Ureter (tissue), 1 donor: ENCODE results near the gene MTA2. TPM values are rescaled to one million over a fixed set of nuclear protein-coding genes. Genes with fewer than 3 reads are reported as not detected.

Experiments used
- DNase-seq: peaks from one replicate; pipeline ENCODE4 v3.0.0-alpha.2; 2020; ENCODE audit warnings: low spot score
- total RNA-seq: library from RNA; stranded (reverse); gene quantifications from one replicate; pipeline ENCODE4 v1.2.4, GENCODE V29; 2023
- donor health status: DM: yes; HTN: yes; CAD: no.

MTA2 gene
- total RNA-seq, 1 donor from 2014 or later: 128 TPM

DNA sequence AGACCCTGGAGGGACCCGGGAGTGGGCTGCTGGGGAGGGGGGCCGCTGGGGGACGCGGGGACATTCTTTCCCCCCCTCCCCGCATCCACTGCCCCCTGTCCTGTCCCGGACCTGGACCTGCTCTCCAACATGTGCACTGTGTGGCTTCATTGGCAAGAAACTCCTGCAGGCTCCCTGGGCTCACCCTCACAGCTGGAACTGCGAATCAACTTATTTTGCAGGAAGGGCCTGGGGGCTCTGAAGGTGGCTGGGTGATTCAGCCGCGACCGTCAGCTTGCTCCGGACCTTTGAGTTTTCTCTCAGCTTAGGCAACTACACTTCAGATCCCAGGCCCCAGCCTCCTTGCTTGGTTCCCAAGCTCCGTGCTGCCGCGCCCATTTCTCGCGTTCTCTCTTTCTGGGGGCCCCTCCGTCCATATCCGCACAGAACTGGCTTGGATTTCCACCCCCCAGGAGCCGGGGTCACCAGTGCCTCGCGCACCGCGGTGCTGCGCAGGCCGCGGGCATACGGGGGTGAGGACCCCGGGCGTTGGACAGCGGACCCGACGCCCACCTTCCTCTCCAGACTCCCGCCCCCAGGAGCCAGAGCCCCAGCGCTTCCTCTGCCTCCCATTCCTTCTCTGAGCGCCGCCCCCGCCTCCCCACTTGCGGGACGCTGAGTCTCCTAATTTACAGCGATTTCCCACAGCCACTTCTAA is 54.6 kb downstream of the MTA2 start:
- DNase-seq: peak; percentile 65

- peak; percentile 89 for DNase-seq
These were observed 55.3 kb downstream of the MTA2 start, which contains the start of gene AHNAK for GRCh38 chr11:62546244-62546928. TSS of gene AHNAK (minus strand) at chr11:62546806. CDS start at chr11:62536098, 10,708 bp downstream.

DNA sequence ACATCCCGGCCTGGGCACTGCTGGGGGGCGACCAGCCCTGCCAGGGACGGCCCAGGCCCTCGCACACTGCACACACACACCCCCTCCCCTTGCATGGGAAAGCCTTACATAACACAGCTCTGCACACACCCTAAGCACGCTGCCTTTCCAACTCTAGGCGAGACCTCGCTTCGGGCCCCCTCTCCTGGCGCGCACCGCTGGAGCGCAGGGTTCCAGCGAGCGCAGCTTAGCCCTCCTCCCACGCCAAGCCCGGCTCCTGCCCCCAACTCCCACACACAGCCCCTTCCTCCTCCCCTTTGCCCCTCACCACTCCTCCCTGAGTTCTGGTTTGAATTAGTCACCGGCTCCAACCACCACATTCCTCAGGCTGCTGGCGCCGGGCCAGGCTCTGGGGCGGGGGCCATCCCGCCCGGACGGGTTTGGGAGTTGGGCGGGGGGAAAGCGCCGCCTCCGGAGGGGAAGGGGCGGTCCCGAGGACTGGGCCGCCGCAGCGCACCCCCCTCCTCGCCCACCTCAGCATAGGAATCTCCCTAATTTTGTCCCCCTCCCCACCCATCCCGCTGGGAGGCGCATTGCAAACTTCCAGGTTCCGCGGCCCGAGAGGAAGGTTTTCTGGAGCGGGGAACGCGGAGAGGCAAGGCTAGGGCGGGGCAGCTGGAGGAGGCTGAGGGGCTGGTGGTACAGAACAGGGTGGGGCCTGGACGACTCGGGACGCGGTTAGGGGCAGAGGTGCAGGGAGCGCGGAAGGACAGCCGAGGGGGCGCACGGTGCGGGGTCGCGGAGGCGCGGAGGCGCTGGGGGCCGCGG is 56.0 kb downstream of the MTA2 start:
- DNase-seq: peak; percentile 97

DNA sequence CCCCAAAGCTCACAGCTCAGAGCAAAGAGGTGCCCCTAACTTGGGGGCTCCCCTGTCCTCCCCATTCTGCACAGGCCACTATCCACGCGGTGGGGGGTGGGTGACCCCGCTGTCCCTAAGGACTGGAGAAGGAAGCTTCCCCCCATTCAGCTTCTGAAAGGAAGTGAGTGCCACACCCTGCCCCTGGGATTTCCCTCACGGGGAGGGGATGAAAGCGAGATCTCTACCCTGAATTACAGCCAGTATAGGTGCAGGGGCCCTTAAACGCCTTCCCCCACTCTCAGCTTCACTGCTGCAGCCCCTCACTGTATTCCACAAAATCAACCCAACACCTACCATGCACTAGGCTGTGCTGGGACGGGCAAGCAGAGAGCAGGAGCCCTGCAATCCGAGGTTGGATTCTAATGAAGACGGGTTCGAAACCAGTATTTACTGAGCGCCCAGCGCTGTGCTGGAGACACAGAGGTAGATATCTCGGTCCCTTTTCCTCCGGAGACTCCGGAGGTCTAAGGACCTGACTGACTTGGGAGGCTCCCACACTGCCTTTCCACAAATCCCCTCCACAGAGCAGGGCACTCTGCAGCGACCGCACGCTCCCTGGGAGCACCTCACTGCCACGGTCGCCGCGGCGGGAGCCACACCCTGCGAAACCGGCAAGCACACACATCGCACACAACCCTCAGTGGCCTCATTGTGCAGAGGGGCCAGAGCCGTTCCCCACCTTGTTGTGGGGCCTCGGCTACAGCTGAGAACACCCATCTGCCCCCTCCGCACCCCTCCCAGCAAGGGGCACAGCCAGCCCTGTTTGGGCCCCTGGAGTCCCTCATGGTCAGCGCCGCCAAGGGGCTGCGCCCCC is 56.9 kb downstream of the MTA2 start:
- peak; percentile 69 for DNase-seq

DNA sequence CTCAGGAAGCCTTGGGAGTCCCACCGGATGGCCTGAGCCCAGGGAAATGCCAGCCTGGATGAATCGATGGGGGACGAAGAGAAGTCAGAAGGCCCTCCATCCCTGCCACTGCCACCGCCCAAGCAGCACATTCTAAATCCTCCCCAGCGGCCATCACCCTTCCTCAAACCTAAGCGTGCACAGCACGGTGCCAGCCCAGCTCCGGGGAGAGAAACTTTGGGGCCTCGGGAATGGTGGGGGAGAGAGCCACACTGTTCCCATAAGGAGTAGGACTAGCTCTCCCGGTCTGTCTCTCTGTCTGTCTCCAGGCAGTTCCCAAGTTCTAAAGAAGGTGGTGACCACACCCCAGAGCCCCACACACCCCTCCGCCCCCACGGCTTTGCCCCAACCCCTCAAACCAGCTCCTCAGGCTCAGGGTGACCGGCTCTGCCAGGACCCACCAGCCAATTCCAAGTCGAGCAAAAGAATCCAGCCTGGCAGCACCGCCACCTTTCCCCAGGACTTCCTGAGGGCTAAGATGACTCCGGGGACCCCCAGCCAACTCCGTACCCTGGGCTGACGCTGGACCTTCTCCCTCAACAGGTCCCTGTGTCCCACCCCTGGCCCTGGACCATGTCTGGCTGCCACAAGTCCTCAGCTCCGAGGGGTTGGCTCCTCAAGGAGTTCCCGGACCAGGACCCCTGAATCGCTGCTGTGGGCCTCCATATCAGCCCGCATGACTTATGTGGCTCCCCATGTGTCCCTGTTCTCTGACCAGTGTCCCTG is 57.8 kb downstream of the MTA2 start:
- no peak for DNase-seq

Other genes starting within 250 kb of the MTA2 start
- gene SCGB1A1, start 182.8 kb downstream of the MTA2 start, total RNA-seq: not detected
- gene AHNAK, start 55.1 kb downstream of the MTA2 start, total RNA-seq: 546 TPM
- 1,627 TPM for gene EEF1G, start 28.0 kb downstream of the MTA2 start, total RNA-seq
- 30.4 TPM for gene TUT1, start 10.3 kb downstream of the MTA2 start, total RNA-seq
- 83.2 TPM for gene EML3, start 10.9 kb upstream of the MTA2 start, total RNA-seq
- 5.4 TPM for gene ROM1, start 11.4 kb upstream of the MTA2 start, total RNA-seq
- 50.7 TPM for gene B3GAT3, start 20.1 kb upstream of the MTA2 start, total RNA-seq
- 271 TPM for gene GANAB, start 44.7 kb upstream of the MTA2 start, total RNA-seq
- 19.2 TPM for gene INTS5, start 51.4 kb upstream of the MTA2 start, total RNA-seq
- 52.6 TPM for gene C11orf98, start 63.3 kb upstream of the MTA2 start, total RNA-seq
- 20.7 TPM for gene CSKMT, start 63.4 kb upstream of the MTA2 start, total RNA-seq
- 6.6 TPM for gene UQCC3, start 69.8 kb upstream of the MTA2 start, total RNA-seq
- 9.8 TPM for gene LBHD1, start 70.4 kb upstream of the MTA2 start, total RNA-seq
- 90.5 TPM for gene UBXN1, start 77.2 kb upstream of the MTA2 start, total RNA-seq
- 5.0 TPM for gene LRRN4CL, start 87.7 kb upstream of the MTA2 start, total RNA-seq
- gene BSCL2, start 105.6 kb upstream of the MTA2 start, total RNA-seq: 55.9 TPM
- not detected for gene GNG3, start 105.8 kb upstream of the MTA2 start, total RNA-seq
- 50.4 TPM for gene HNRNPUL2, start 125.6 kb upstream of the MTA2 start, total RNA-seq
- gene TTC9C, start 126.6 kb upstream of the MTA2 start, total RNA-seq: 36.7 TPM
- 16.0 TPM for gene ZBTB3, start 152.3 kb upstream of the MTA2 start, total RNA-seq
- gene POLR2G, start 159.7 kb upstream of the MTA2 start, total RNA-seq: 76.6 TPM
- 22.1 TPM for gene TAF6L, start 169.5 kb upstream of the MTA2 start, total RNA-seq
- 63.9 TPM for gene TMEM179B, start 185.5 kb upstream of the MTA2 start, total RNA-seq
- gene TMEM223, start 190.1 kb upstream of the MTA2 start, total RNA-seq: 18.4 TPM
- 94.6 TPM for gene NXF1, start 203.6 kb upstream of the MTA2 start, total RNA-seq
- 30.1 TPM for gene STX5, start 230.2 kb upstream of the MTA2 start, total RNA-seq
- not detected for gene TEX54, start 231.0 kb upstream of the MTA2 start, total RNA-seq
- gene WDR74, start 237.7 kb upstream of the MTA2 start, total RNA-seq: 58.8 TPM